Muscle layer of colon (tissue), 2 donors: ENCODE measurements around the gene ZEB1.

Source experiments
- H3K27ac ChIP-seq: one replicate; pipeline ENCODE4 v1.7.0; 2013; ENCODE audit warnings: low read depth, mild to moderate bottlenecking, low read length, moderate library complexity
- H3K27me3 ChIP-seq, 2 donors: one replicate each; pipeline ENCODE4 v1.7.0; 2013; ENCODE audit warnings: low read length in 2 of 2, mild to moderate bottlenecking in 2 of 2; ENCODE audit not compliant: insufficient read depth in 2 of 2, control insufficient read depth in 1 of 2
- H3K36me3 ChIP-seq: one replicate; pipeline ENCODE4 v1.7.0; 2013; ENCODE audit warnings: mild to moderate bottlenecking, low read length; ENCODE audit not compliant: insufficient read depth
- H3K4me1 ChIP-seq: one replicate; pipeline ENCODE4 v1.7.0; 2013; ENCODE audit warnings: mild to moderate bottlenecking, low read length; ENCODE audit not compliant: insufficient read depth
- H3K4me3 ChIP-seq, 2 donors: one replicate each; pipeline ENCODE4 v1.7.0; 2013; ENCODE audit warnings: low read length in 2 of 2, low read depth in 1 of 2, mild to moderate bottlenecking in 1 of 2, moderate library complexity in 1 of 2
- H3K9ac ChIP-seq: one replicate; pipeline ENCODE4 v1.7.0; 2013; ENCODE audit warnings: low read length
- H3K9me3 ChIP-seq: one replicate; pipeline ENCODE4 v1.7.0; 2013; ENCODE audit warnings: mild to moderate bottlenecking, low read length
- donor health status: abdominal sarcoma.
- donor health status: Adenocarcinoma of cecum.

Gene ZEB1

GRCh38 chr10:31296754-31297153, 22.3 kb upstream of the ZEB1 start:
- H3K27me3 ChIP-seq = no peaks in the 10 kb centered on the region
- no peaks in the 10 kb centered on the region for H3K4me1 ChIP-seq
- H3K4me3 ChIP-seq = no peak overlapping the region
- H3K9me3 ChIP-seq = no peaks in the 10 kb centered on the region
- no peak overlapping the region for H3K27ac ChIP-seq
- H3K36me3 ChIP-seq = no peaks in the 10 kb centered on the region
- no peak overlapping the region for H3K9ac ChIP-seq

- H3K36me3 ChIP-seq = no peaks in the 10 kb centered on the region
- H3K4me1 ChIP-seq = no peaks in the 10 kb centered on the region
- no peaks in the 10 kb centered on the region for H3K9me3 ChIP-seq
- no peak overlapping the region for H3K9ac ChIP-seq
- H3K4me3 ChIP-seq = no peak overlapping the region
- H3K27ac ChIP-seq = no peak overlapping the region
- H3K27me3 ChIP-seq = no peaks in the 10 kb centered on the region
Measured at GRCh38 chr10:31299119-31299518, 19.9 kb upstream of the ZEB1 start.

DNA sequence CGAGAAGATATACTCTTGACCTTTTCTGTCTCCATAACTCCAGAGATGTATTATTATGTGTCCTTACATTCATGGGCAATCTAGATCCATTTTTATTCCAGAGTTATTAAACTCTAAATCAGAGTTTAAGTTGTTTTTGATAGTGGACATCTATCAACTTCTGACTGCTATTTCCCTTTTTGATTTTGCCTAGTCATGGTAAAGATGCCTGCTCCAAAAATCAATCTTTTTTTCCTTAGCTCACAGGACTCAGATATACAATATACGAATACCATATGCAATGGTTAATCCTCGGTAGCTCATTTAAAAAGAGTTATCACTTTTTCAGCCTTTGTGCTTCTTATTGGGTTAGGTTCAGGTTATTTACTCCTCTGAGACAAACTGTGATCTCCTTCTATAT, 15.8 kb upstream of the ZEB1 start:
- Histone ChIP-seq H3K27ac (no peak overlapping the region), H3K36me3 (no peaks in the 10 kb centered on the region), H3K27me3 (no peaks in the 10 kb centered on the region), H3K9ac (no peak overlapping the region), H3K4me1 (no peaks in the 10 kb centered on the region), H3K9me3 (no peaks in the 10 kb centered on the region), H3K4me3 (no peak overlapping the region)

DNA sequence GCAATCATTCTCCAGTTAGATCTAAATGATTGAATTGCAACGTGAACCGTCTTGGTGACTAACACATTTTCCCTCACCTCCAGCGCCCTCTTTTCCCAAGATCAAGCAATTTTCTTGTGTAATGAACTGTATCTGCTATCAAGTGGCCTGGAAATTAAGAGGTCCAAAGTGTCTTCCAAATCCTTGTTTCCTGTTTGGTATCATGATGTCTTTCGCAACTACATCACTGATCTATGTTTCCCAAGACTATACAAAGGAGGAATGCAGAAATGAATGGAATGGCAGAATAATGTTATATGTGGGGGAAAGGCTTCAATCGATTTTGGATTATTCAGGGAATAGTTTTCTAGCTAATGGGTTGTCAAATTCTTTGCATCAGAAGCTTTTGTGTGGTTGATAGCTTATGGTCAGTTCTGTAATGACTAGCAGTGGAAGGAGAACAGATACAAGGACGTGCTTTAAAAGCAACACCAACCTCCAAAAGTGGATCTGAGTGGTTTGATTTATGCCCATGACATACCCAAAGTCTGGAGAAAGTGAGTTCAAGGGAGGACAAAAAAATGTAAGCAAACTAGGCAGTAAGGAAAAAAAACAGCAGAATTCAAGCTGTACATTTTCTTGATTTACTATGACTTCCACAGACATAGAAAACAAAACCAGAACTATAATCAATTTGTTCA, 14.6 kb upstream of the ZEB1 start:
- Histone ChIP-seq H3K36me3 (no peaks in the 10 kb centered on the region), H3K4me1 (no peaks in the 10 kb centered on the region), H3K27ac (no peak overlapping the region), H3K9ac (no peak overlapping the region), H3K9me3 (no peaks in the 10 kb centered on the region), H3K4me3 (no peak overlapping the region), H3K27me3 (no peaks in the 10 kb centered on the region)

GRCh38 chr10:31313396-31313795, 5.6 kb upstream of the ZEB1 start:
- no peaks in the 10 kb centered on the region for H3K36me3 ChIP-seq
- H3K27me3 ChIP-seq = no peaks in the 10 kb centered on the region
- H3K4me3 ChIP-seq = no peak overlapping the region
- no peaks in the 10 kb centered on the region for H3K9me3 ChIP-seq
- no peaks in the 10 kb centered on the region for H3K4me1 ChIP-seq
- H3K27ac ChIP-seq = no peak overlapping the region
- H3K9ac ChIP-seq = no peak overlapping the region

- Histone ChIP-seq H3K27ac (peak overlapping the region; percentile 24), H3K9me3 (no peaks in the 10 kb centered on the region), H3K27me3 (no peaks in the 10 kb centered on the region), H3K4me3 (no peak overlapping the region), H3K9ac (no peak overlapping the region), H3K4me1 (no peaks in the 10 kb centered on the region), H3K36me3 (no peaks in the 10 kb centered on the region)
Measured at GRCh38 chr10:31314256-31315150, 4.5 kb upstream of the ZEB1 start.

DNA sequence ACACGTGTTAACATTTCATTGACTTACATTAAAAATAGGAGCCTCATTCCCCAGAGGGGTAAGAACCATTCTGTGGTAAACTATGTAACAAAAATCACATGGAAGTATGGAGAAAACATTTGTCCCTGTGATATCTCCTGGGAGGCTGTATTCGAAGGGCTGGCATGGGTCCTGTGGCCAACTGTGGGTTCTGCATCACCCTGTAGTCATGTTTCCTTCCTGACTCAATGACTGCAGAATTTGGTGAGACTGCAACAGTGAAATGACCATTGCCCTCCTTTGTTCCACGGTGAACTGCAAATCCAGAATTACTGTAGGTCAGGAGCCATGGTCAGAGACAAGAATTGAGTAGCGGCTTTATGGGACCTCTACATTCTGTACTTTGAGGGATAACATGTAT, 3.6 kb upstream of the ZEB1 start:
- Histone ChIP-seq H3K27me3 (no peaks in the 10 kb centered on the region), H3K4me1 (no peaks in the 10 kb centered on the region), H3K36me3 (no peaks in the 10 kb centered on the region), H3K27ac (no peak overlapping the region), H3K9me3 (no peaks in the 10 kb centered on the region), H3K4me3 (no peak overlapping the region), H3K9ac (no peak overlapping the region)

DNA sequence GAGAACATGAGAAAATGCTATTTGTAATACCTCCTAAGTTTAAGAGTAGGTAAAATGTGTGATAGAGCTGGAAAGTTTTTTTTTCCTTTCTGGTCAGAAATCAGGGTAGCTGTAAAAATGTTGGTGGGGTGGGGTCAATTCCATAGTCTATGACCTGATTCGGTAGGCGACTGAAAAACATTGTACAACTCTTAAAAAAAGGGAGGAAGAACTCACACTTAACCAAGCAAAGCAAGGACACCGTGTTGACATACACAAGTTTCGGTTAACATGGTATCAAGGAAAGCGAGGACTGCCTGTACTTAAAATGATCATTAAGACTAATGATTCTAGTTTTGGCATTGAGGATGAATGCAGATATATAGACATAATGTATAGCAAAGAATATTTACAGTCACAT, 1.8 kb upstream of the ZEB1 start:
- no peaks in the 10 kb centered on the region for H3K4me1 ChIP-seq
- no peak overlapping the region for H3K9ac ChIP-seq
- no peak overlapping the region for H3K27ac ChIP-seq
- no peaks in the 10 kb centered on the region for H3K9me3 ChIP-seq
- H3K4me3 ChIP-seq = no peak overlapping the region
- H3K27me3 ChIP-seq = no peaks in the 10 kb centered on the region
- H3K36me3 ChIP-seq = no peaks in the 10 kb centered on the region

DNA sequence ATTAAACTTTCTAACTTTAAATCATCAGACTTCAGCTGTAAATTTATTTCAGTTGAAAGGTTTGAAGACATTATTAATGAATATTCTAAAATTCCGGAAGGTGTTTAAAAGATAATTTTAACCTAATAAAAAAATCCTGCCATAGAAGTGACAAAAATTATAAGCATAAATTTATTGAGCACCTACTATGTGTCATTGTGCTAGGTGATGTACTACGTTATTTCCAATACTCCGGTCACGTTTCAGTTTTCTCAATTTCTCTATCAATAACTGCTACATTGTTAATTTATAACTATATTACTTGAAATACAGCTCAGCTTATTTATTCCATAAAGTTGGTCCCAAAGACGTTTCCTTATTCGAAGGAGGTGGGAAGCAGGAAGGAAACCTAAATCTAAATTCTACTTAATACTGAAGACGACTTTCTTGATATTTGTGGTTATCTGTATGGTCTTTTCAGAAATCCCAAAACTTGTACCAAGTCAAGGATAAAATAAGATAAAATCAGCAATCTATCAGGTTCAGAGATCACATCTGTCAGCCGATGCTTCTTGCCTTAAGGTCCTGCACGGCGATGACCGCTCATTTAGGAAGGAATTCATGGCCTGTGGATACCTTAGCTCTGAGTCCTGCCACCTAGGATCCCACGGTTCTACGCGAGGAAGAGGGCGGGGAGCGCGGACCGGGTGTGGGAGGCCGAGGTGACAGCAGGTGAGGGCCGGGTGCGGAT, 1.2 kb upstream of the ZEB1 start:
- H3K9me3 ChIP-seq = no peaks in the 10 kb centered on the region
- H3K27me3 ChIP-seq = no peaks in the 10 kb centered on the region
- H3K36me3 ChIP-seq = no peaks in the 10 kb centered on the region
- H3K27ac ChIP-seq = peak overlapping the region; percentile 90
- peak overlapping the region; percentile 83 for H3K9ac ChIP-seq
- H3K4me1 ChIP-seq = peaks cover 5% of the 10 kb centered on the region
- peak overlapping the region; percentile 85 to 96 for H3K4me3 ChIP-seq

GRCh38 chr10:31318382-31318853, 598 bp upstream of the ZEB1 start:
- no peaks in the 10 kb centered on the region for H3K27me3 ChIP-seq
- H3K27ac ChIP-seq = peak overlapping the region; percentile 90
- H3K9me3 ChIP-seq = no peaks in the 10 kb centered on the region
- peaks cover 6% of the 10 kb centered on the region for H3K4me1 ChIP-seq
- H3K9ac ChIP-seq = peak overlapping the region; percentile 83
- H3K4me3 ChIP-seq = peak overlapping the region; percentile 85 to 96
- H3K36me3 ChIP-seq = no peaks in the 10 kb centered on the region
